Activated naive CD8-positive, alpha-beta T cell treated with anti-CD3 and anti-CD28 coated beads, Interleukin-2, amount 50 U/mL, for 16 hours (primary cell): ENCODE results near the gene FMR1.
A peak's percentile ranks its signal among the peaks of the same experiment; 100 is the strongest.

ENCODE experiments used
- DNase-seq: peaks from one replicate; pipeline ENCODE4 v3.0.0-alpha.2; 2020; ENCODE audit warnings: low read depth, low spot score

FMR1 gene

DNA sequence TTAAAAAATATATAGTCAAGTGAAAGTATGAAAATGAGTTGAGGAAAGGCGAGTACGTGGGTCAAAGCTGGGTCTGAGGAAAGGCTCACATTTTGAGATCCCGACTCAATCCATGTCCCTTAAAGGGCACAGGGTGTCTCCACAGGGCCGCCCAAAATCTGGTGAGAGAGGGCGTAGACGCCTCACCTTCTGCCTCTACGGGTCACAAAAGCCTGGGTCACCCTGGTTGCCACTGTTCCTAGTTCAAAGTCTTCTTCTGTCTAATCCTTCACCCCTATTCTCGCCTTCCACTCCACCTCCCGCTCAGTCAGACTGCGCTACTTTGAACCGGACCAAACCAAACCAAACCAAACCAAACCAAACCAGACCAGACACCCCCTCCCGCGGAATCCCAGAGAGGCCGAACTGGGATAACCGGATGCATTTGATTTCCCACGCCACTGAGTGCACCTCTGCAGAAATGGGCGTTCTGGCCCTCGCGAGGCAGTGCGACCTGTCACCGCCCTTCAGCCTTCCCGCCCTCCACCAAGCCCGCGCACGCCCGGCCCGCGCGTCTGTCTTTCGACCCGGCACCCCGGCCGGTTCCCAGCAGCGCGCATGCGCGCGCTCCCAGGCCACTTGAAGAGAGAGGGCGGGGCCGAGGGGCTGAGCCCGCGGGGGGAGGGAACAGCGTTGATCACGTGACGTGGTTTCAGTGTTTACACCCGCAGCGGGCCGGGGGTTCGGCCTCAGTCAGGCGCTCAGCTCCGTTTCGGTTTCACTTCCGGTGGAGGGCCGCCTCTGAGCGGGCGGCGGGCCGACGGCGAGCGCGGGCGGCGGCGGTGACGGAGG is at the start of gene FMR1:
TSS of gene FMR1 (plus strand) at position 728 of the 831 bp plus-strand sequence. CDS start 261 bp downstream, outside the sequence.
- peak; percentile 84 for DNase-seq

DNA sequence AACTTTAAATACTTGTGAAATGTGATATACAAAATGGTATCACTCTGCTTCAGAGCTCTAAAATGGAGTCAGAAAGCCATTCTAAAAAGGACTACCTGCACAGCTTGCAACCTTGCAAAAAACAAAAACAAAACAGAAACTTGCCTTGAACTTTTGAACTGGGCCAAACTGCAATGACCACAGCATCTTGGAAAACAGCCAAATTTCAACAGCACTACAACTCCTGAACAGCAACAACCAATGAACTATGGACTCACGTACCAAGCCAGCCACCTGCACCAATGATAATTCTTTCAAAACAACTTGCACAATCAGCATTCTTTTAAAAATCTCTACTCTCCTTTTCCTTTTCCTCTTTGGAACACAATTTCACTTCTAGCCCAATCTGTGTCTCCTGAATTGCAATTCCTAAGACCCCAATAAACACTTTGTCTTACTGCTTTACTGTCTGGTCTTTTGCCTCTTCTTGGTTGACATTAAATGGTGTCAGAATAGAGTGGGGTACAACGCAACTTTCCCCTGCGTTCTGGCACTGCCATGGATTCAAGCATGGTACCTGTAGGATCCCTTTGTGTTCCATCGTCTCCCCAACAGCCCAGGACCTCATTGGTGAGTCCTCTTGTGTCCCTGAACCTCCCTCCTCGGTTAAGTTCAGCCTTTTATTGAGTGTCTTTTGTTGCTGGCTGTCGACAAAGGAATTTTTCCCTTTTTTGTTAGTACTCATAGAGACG is 35.7 kb upstream of the FMR1 start:
- DNase-seq: no peak

DNA sequence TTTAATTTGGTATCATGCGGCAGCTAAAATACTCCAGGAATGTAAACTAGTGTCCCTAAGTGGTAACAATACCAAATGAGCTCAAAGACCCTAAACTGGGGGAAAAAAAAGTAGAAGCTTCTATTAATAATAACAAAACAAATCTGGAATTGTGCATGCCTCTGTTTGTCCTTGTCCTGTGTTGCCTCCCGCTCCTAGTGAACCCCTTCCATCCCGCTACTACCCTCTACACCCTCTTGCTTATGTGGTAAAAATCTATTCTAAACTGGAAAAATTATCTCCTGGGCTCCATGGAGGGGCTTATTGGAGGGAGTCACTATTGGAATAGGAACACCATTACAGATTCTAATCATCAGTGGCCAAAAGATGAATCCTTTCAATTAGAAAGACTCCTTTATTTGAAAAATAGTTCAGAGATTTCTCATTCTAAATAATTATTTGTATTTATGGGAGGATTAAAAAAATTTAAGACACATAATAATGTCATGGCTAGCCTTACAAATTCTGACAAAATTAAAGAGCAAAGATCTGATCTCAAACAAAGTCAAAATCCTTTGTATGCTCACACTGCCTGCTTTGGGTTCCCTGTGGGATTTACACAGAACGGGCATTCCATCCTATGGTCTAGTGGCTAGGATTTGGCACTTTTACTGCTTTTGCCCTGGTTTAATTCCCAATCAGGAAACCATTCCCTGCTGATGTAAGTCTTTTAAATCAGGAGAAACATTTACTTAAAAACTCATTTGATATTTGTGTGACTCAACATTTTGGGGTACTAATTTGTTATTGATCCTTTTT is 34.7 kb upstream of the FMR1 start:
- no peak for DNase-seq

DNA sequence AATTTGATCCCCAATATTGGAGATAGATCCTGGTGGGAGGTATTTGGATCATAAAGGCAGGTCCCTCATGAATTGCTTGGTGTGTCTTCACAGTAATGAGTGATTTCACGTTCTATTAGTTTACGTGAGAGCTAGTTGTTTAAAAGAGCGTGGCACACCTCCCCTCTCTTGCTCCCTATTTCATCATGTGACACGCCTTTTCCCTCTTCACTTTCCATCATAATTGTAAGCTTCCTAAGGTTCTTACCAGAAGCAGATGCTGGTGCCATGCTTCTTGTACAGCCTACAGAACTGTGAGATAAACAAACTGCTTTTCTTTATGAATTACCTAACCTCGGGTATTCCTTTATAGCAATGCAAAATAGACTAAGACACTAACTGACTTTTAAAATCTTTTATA is 34.0 kb upstream of the FMR1 start:
- DNase-seq: no peak

DNA sequence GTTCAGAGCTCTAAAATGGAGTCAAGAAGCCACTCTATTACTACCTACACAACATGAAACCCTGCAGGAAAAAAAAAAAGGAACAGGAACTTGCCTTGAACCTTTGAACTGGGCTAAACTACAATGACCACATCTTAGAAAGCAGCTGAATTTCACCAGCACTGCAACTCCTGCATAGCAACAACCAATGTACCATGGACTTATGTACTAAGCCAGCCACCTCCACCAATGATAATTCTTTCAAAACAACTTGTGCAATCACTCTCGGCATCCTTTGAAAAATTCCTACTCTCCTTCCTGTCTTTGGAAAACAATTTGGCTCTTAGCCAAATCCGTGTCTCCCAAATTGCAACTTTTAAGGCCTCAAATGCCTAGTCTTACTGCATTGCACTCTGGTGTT is 26.8 kb upstream of the FMR1 start:
- no peak for DNase-seq

DNA sequence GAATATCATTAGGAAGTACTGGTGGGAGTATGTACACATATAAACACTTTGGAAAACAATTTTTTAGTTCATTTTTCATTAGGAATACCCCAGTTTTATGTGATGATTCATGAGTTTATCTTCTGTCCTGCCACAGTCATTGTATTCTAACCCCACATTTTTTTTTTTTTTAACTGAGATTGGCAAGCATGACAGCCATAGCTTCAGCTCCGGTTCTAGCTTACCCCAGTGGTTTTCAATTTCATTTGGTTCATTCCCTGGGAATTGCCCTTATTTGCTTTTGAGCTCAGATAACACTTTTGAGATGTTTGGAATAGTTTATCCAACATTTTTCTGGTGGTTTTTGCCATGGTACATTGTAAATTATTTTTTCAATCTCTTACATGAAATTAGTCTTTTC is 21.0 kb upstream of the FMR1 start:
- DNase-seq: no peak

DNA sequence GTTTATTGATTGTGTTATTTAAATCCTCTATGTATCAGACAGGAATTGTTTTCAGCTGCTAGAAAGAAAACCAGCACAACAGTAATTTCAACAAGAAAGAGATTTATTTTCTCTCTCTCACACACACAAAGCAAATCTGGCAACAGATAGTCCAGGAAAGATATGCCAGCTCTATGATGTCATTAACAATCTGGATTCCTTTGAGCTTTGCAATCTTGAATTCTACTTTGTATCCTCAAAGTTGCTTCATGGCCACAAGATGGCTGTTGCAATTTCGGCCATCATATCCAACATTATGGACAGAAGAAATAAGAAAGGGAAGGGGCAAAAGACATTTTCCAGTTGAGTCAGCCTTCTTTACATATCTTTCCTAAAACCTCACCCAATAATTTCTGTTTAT is 19.8 kb upstream of the FMR1 start:
- no peak for DNase-seq

DNA sequence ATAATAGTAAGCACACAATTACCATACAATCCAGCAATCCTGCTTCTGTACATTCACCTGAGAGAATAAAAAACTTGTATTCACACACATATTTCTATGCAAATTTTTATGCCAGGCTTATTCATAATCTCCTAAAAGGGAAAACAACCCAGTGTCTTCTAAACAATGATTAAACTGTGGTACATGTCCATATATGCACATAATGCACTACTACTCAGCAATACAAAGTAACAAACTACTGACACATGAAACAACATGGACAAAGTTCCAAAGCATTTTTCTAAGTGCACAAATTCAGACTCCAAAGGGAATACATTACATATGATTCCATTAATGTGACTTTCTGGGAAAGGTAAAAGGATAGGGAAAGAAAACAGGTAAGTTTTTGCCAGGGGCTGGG is 18.0 kb upstream of the FMR1 start:
- DNase-seq: no peak

DNA sequence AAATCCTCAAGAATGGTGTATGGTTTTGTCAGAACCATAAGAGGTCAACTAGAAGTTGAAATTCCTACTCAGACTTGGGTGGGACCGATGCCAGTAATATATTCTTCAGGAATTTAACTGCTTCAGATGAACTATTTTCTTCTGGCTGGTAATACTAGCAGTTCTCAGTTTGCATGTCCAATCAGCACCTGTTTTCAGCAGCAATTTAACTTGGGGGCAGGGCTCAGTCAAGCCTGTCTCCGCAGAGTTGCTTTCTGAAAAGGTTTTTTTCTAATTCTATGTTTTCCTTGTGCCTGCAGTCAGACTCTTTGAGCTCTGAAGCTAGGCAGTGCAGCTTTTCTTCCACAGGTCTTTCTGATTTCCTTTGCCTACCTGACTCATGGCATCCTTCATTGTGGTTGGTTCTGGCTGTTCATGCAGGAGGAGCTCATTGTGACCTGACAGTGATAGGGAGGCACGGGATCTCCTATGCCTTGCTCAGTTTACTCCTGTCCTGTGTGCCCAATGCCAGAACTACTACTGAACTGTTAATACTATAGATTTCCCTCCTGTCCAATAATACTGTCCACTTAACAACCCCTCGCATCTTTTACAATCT is 17.3 kb upstream of the FMR1 start:
- no peak for DNase-seq

DNA sequence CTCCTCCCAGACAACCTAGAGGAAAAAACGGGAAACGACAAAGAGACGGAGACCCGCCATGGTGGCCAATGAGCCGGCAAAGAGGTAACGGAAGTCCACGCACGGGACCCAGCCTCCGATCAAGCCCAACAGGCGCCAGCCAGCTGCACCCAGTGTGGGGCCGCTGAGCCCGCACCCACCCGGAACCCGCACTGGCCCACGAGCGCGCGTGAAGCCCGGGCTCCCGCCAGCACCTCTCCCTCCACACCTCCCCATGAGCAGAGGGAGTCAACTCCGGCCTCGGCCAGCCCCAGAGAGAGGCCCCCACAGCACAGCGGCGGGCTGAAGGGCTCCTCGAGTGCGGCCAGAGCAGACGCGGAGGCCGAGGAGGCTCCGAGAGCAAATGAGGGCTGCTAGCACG is 14.6 kb upstream of the FMR1 start:
- no peak for DNase-seq

DNA sequence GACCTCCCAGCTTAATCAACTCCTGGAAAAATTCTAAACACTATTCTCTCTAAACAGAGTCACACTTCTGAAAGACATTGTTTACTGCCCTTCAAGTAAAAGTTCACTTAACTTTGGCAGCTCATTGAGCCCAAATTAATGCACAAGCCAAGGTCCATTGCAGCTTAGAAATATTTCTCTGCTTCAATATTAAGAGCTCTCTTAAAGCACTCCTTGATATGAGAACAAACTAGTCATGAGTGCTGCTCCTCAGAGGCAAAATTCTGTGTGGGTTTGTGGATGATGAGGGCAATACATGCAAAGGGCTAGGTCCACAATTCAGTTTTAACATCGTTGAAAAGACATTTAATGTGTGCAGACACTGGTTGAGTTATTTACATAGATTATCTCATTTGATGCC is 12.8 kb upstream of the FMR1 start:
- no peak for DNase-seq

DNA sequence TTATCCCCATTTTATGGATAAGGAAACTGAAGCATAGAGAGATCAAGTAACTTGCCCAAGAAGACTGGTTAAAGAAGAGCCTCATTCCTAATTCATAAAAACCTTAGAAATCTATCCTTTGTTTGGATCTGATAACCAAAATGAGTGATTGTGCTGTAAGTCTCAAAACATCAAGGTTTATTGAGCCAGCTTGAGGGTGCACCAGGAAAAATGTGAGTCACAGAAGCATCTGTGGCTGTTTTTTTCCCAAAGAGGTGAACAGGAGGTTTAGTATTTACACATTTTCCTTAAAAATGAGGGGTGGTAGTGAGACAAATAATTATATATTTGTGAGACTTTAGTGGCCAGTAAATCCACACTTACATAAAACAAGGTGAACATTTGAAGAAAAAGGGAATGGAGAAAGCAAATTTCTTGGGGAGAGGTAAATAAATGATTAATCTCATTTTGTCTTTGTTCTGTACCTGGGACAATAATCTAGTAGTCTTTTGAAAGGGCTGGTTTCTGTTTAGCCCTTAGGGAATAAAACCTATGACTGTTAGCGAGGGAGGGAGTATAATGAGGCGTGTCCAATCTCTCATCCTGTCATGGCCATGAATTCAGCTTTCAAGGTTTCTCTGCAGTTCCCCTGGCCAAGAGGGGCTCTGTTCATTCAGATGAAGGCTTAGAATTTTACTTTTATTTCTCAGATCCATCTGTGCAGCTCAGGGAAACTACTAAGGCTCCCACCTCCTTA is 12.2 kb upstream of the FMR1 start:
- no peak for DNase-seq

DNA sequence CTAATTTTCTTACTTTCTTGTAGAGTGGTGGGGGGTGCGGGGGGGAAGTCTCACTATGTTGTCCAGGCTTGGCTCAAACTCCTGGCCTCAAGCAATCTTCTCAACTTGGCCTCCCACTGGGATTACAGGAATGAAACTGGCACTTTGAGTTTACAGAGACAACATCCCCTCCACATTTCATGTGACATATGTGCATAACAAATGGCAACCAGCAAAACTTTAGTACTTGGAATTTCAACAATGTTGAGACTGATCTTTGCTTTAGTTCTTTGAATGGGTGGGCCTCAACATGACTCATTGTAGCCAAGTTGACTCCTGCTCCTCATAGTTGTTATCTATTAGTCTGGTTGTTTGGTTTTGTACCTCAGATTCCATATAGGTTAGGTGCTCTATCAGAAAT is 11.4 kb upstream of the FMR1 start:
- no peak for DNase-seq

DNA sequence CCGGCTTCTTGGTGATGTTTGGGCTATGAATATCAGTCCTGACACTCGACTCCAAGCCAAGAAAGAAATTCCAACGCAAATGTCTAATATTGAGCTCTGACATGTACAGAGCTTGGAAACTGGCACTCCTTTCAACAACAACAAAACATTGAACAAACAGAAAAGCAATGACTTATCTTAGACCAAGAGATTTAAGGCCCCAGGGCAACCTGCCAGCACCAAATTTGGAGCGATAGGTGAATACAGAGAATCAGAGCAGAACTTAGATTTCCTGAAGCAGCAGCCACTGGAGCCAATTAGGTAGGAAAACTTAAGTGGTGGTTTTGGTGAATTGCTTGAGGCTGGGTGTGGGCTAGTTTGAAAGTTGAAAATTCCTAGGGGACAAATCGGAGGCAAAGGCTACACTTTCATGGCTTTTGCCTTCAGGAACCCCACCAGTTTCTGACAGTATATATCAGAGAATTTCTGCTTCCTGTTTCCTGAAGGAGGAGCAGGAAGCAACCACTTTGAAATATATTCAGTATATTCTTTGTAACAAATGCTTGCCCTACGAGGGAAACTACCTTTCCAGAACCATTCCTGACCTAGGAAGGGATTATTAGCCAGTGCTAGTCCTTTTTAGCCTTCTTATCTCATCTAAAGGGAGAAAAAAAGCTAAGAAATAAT is 10.1 kb upstream of the FMR1 start:
- no peak for DNase-seq

DNA sequence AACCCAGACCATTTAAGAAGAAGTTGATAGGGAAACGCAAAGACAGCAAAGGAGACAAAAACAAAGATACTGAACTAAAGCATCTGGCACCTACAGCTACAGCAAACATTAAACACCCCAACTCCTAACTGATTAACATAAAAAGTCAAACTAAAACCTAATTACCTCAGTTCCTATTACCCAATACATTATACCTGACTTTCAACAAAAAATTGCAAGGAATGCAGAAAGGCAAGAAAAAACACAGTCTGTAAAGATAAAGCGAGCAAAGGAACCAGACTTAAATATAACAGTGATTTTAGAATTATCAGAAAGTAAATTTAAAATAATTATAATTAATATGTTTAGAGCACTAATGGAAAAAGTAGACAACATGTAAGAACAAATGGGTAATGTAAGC is 9.4 kb upstream of the FMR1 start:
- DNase-seq: no peak

DNA sequence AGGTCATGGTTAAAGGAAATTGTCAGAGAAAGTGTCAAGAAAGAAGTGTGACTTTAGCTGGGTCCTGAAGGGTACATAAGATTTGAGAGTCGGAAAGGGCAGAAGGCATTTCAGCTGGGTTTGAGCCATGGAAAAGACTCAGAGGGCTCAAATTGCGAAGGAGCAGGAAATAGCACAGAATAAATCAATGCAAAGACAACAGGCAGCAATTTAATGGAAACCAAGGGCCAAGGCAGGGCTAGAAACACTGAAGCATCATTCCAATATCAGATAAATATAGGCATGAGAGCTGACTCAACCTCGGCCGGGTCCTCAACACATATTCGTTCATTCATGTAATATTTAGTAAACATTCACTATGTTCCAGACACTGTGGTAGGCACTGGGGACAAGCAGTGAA is 3.6 kb upstream of the FMR1 start:
- no peak for DNase-seq

DNA sequence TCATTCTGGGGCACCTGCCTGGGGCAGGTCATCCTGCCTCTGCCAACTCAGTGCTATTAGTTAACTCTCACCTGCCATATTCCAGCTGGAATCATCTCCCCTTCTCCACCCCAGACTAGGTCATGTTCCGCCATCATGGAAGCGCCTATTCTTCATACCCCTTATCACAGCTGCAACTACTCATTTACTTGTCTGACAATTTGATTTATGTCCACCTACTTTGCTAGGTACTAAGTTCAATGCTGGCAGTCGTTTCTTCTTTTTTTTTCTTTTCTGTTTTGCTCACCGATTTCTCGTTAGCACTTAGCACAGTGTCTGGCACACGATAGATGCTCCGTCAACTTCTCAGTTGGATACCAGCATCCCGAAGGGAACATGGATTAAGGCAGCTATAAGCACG is 1.1 kb upstream of the FMR1 start:
- DNase-seq: no peak

DNA sequence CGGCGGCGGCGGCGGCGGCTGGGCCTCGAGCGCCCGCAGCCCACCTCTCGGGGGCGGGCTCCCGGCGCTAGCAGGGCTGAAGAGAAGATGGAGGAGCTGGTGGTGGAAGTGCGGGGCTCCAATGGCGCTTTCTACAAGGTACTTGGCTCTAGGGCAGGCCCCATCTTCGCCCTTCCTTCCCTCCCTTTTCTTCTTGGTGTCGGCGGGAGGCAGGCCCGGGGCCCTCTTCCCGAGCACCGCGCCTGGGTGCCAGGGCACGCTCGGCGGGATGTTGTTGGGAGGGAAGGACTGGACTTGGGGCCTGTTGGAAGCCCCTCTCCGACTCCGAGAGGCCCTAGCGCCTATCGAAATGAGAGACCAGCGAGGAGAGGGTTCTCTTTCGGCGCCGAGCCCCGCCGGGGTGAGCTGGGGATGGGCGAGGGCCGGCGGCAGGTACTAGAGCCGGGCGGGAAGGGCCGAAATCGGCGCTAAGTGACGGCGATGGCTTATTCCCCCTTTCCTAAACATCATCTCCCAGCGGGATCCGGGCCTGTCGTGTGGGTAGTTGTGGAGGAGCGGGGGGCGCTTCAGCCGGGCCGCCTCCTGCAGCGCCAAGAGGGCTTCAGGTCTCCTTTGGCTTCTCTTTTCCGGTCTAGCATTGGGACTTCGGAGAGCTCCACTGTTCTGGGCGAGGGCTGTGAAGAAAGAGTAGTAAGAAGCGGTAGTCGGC is 528 bp downstream of the FMR1 start:
- no peak for DNase-seq

DNA sequence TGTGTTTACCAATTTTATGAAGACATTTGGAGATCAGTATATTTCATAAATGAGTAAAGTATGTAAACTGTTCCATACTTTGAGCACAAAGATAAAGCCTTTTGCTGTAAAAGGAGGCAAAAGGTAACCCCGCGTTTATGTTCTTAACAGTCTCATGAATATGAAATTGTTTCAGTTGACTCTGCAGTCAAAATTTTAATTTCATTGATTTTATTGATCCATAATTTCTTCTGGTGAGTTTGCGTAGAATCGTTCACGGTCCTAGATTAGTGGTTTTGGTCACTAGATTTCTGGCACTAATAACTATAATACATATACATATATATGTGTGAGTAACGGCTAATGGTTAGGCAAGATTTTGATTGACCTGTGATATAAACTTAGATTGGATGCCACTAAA is 1.9 kb downstream of the FMR1 start:
- DNase-seq: no peak

DNA sequence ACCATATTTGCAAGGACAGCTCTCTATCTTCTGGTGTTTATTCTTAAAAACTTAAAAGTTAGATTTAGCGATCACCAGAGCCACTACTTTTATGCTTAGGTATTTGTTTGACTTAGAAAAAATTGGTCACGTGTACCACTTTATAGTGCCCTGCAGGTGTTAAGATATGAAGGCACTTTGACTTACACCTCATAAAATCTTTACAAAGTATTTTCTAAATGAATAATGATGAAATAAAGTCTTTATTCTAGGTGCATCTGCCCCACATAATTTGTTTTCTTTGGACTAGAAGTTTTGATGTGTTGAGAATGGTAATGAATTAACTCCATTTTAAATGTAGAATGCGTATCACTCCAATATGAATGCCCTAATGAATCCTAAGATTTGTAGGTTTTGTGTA is 2.9 kb downstream of the FMR1 start:
- no peak for DNase-seq
